H1 (cell line): ENCODE data around the gene RAB1A. TPM values are rescaled to one million over a fixed set of nuclear protein-coding genes. Genes with fewer than 3 reads are reported as not detected.

Source experiments
- CBX8 ChIP-seq: fragments of 300-800, 300-1000 bp; sonication (generic); IDR thresholded peaks from 2 replicates; pipeline ENCODE4 v1.7.1; 2016; ENCODE audit warnings: low read depth, low read length, borderline replicate concordance
- JUN ChIP-seq: IDR thresholded peaks from 2 replicates; pipeline ENCODE4 v1.6.1; 2011; ENCODE audit warnings: low read depth, mild to moderate bottlenecking, improper control_type of control experiment, low read length
- TAF7 ChIP-seq: optimal IDR thresholded peaks from 2 replicates; pipeline ENCODE3; 2011; ENCODE audit warnings: low read depth, mild to moderate bottlenecking, inconsistent platforms, low read length, moderate library complexity, borderline replicate concordance
- TCF12 ChIP-seq: IDR thresholded peaks from 2 replicates; pipeline ENCODE4 v1.6.1; 2011; ENCODE audit warnings: low read depth, mild to moderate bottlenecking, low read length
- polyA plus RNA-seq, 7 experiments: library from polyadenylated mRNA; depleted of rRNA in 3 of 7; stranded (reverse) in 5 of 7; unstranded in 2 of 7; fragments of >200 nt in 5 of 7; fragments of 200-250 nt in 2 of 7; gene quantifications; 1 replicate in 5 of 7; 2 replicates in 1 of 7; 4 replicates in 1 of 7; pipeline versions ENCODE4 v1.2.1 to v1.2.3, GENCODE V29; 2011 to 2013; ENCODE audit warnings: missing spikeins in 2 of 7, mixed read lengths in 2 of 7
- total RNA-seq: library from RNA; stranded (reverse); fragmentation: NEBNext Ultra II Directional; extraction: Animal tissue kit (Norgen Biotek cat#: 25700); gene quantifications from 2 replicates; pipeline ENCODE4 v1.2.1, GENCODE V29; 2021

RAB1A gene
- total and polyA plus RNA-seq, 2 of the 8 experiments (the other 6 are each of a cell fraction or from before 2014, with no cell fraction given) = 77.9 to 120 TPM

- no peak for TF ChIP-seq JUN
- no peak for TF ChIP-seq TAF7
- TF ChIP-seq CBX8 = no peak
- no peak for TF ChIP-seq TCF12
These were observed 21.1 kb downstream of the RAB1A start (continued) for GRCh38 chr2:65108780-65109179.
